ENCODE measurements around the gene ZNF768. TPM values are rescaled to one million over a fixed set of nuclear protein-coding genes. Genes with fewer than 3 reads are reported as not detected.
"Not testable (repeated sequence)": the region's sequence is repeated elsewhere in the genome, so short reads cannot be mapped to it uniquely, and the experiment has no call there.

Gene ZNF768
- total RNA-seq, 2 experiments from 2014 or later, result 8.3 to 9.2 TPM

GRCh38 chr16:30546115-30546514 lies 19.7 kb upstream of the ZNF768 start:
- intact Hi-C loops (cut with micrococcal nuclease), result no loop called here
- ChIA-PET POLR2A (interaction anchor here (4.3 kb wide), 1 partner anchor 12 kb away, joined by 29 read pairs; the partner anchor contains the start of gene ZNF747), CTCF (interaction anchor here (1.5 to 1.8 kb wide), 2 partner anchors 10 to 70 kb away, joined by 3 to 8 read pairs; no protein-coding TSS in a partner anchor)
- H3K4me1 Mint-ChIP-seq (ENCODE audit: low read depth), result peaks cover 17% of the 10 kb centered on the region
- no peaks in the 10 kb centered on the region for H3K36me3 Mint-ChIP-seq (ENCODE audit: low read depth)
- ATAC-seq, result no peak
- no peak overlapping the region for H3K27ac Mint-ChIP-seq
- DNase-seq, result no peak
- no peak overlapping the region for H3K4me3 Mint-ChIP-seq
- no peaks in the 10 kb centered on the region for H3K27me3 Mint-ChIP-seq
- H3K9me3 Mint-ChIP-seq, result no peaks in the 10 kb centered on the region
- no peak for TF ChIP-seq CTCF (IDR thresholded peaks at IDR 0.05)

- Mint-ChIP-seq H3K27ac (no peak overlapping the region), H3K36me3 (ENCODE audit: low read depth) (peaks cover 5% of the 10 kb centered on the region), H3K27me3 (no peaks in the 10 kb centered on the region), H3K9me3 (no peaks in the 10 kb centered on the region), H3K4me1 (ENCODE audit: low read depth) (peaks cover 4% of the 10 kb centered on the region), H3K4me3 (no peak overlapping the region)
- no peak for ATAC-seq
- TF ChIP-seq CTCF (IDR thresholded peaks at IDR 0.05), result no peak
- ChIA-PET CTCF (interaction anchor here (1.0 to 1.5 kb wide), 2 partner anchors 8 to 72 kb away, joined by 3 to 6 read pairs; no protein-coding TSS in a partner anchor), POLR2A (interaction anchor here (1.2 to 4.3 kb wide), 3 partner anchors 9 to 14 kb away, joined by 3 to 29 read pairs (median 7); partner anchors contain the start of gene ZNF747)
- intact Hi-C loops (cut with micrococcal nuclease), result no loop called here
- no peak for DNase-seq
These were observed 16.7 kb upstream of the ZNF768 start for GRCh38 chr16:30543067-30543466.

GRCh38 chr16:30541502-30542329 lies 15.3 kb upstream of the ZNF768 start:
- POLR2A ChIA-PET, result interaction anchor here (0.6 to 2.6 kb wide), 2 partner anchors 16 to 49 kb away, joined by 3 to 7 read pairs; no protein-coding TSS in a partner anchor
- TF ChIP-seq CTCF (IDR thresholded peaks at IDR 0.05), result no peak
- Mint-ChIP-seq H3K4me3 (no peak overlapping the region), H3K27ac (no peak overlapping the region), H3K4me1 (ENCODE audit: low read depth) (peaks cover 13% of the 10 kb centered on the region), H3K27me3 (no peaks in the 10 kb centered on the region), H3K36me3 (ENCODE audit: low read depth) (peaks cover 17% of the 10 kb centered on the region), H3K9me3 (no peaks in the 10 kb centered on the region)
- DNase-seq, result no peak
- intact Hi-C loops (cut with micrococcal nuclease), result no loop called here
- CTCF ChIA-PET, result interaction anchor here (1.0 to 1.2 kb wide), 2 partner anchors 73 to 74 kb away, joined by 3 to 5 read pairs; no protein-coding TSS in a partner anchor
- no peak for ATAC-seq

- H3K9me3 Mint-ChIP-seq; intact Hi-C loops (cut with micrococcal nuclease); DNase-seq; ATAC-seq; H3K27ac Mint-ChIP-seq; H3K27me3 Mint-ChIP-seq; H3K4me3 Mint-ChIP-seq: not testable (repeated sequence)
- CTCF ChIA-PET, result interaction anchor here (1.2 kb wide), 1 partner anchor 75 kb away, joined by 5 read pairs; no protein-coding TSS in a partner anchor
- POLR2A ChIA-PET, result interaction anchor here (0.6 to 2.6 kb wide), 2 partner anchors 16 to 85 kb away, joined by 4 to 7 read pairs; no protein-coding TSS in a partner anchor
- H3K4me1 Mint-ChIP-seq (ENCODE audit: low read depth), result peaks cover 19% of the 10 kb centered on the region
- H3K36me3 Mint-ChIP-seq (ENCODE audit: low read depth), result peaks cover 24% of the 10 kb centered on the region
These were observed 14.6 kb upstream of the ZNF768 start for GRCh38 chr16:30540916-30541464.

- Mint-ChIP-seq H3K4me1 (ENCODE audit: low read depth) (peaks cover 21% of the 10 kb centered on the region), H3K36me3 (ENCODE audit: low read depth) (peaks cover 31% of the 10 kb centered on the region)
- H3K9me3 Mint-ChIP-seq; H3K27ac Mint-ChIP-seq; DNase-seq; H3K4me3 Mint-ChIP-seq; ATAC-seq; H3K27me3 Mint-ChIP-seq; intact Hi-C loops (cut with micrococcal nuclease): not testable (repeated sequence)
- CTCF ChIA-PET, result interaction anchor here (1.2 kb wide), 2 partner anchors 76 to 110 kb away, joined by 4 to 5 read pairs; partner anchors contain the start of gene DCTPP1
- POLR2A ChIA-PET, result interaction anchor here (0.6 to 1.2 kb wide), 5 partner anchors 12 to 95 kb away, joined by 3 to 4 read pairs (median 3); no protein-coding TSS in a partner anchor
These were observed 13.7 kb upstream of the ZNF768 start for GRCh38 chr16:30539986-30540526.

Measured in activated CD8-positive, alpha-beta T cell treated with anti-CD3 and anti-CD28 coated beads for 36 hours (primary cell).